ENCODE measurements around the gene MAP1LC3B. TPM values are rescaled to one million over a fixed set of nuclear protein-coding genes. Genes with fewer than 3 reads are reported as not detected.
A peak's percentile ranks its signal among the peaks of the same experiment; 100 is the strongest.
"Not testable (repeated sequence)": the region's sequence is repeated elsewhere in the genome, so short reads cannot be mapped to it uniquely, and the experiment has no call there.

MAP1LC3B gene
- total RNA-seq, 1 donor from 2014 or later: 37.9 TPM

- Mint-ChIP-seq H3K4me1 (peaks cover 8% of the 10 kb centered on the region), H3K27me3 (ENCODE audit: low read depth) (no peaks in the 10 kb centered on the region), H3K36me3 (ENCODE audit: low read depth) (peaks cover 2% of the 10 kb centered on the region), H3K9me3 (no peaks in the 10 kb centered on the region), H3K4me3 (no peak overlapping the region), H3K27ac (ENCODE audit: unreplicated experiment) (no peak overlapping the region)
- TF ChIP-seq CTCF (conservative IDR thresholded peaks at IDR 0.05): no peak
- no peak for DNase-seq (ENCODE audit: low read depth, low spot score)
Observed at GRCh38 chr16:87361916-87362619, 30.1 kb upstream of the MAP1LC3B start.

- not testable (repeated sequence) for H3K4me3 Mint-ChIP-seq; H3K27ac Mint-ChIP-seq (ENCODE audit: unreplicated experiment); H3K9me3 Mint-ChIP-seq
Observed at GRCh38 chr16:87362828-87363559, 29.1 kb upstream of the MAP1LC3B start.

GRCh38 chr16:87363771-87364455 is 28.2 kb upstream of the MAP1LC3B start:
- peak overlapping the region; percentile 64 for H3K27ac Mint-ChIP-seq (ENCODE audit: unreplicated experiment)
- H3K4me3 Mint-ChIP-seq: no peak overlapping the region
- no peak for TF ChIP-seq CTCF (conservative IDR thresholded peaks at IDR 0.05)
- H3K27me3 Mint-ChIP-seq (ENCODE audit: low read depth): no peaks in the 10 kb centered on the region
- no peak for DNase-seq (ENCODE audit: low read depth, low spot score)
- peaks cover 18% of the 10 kb centered on the region for H3K4me1 Mint-ChIP-seq
- no peaks in the 10 kb centered on the region for H3K36me3 Mint-ChIP-seq (ENCODE audit: low read depth)
- H3K9me3 Mint-ChIP-seq: no peaks in the 10 kb centered on the region

More at GRCh38 chr16:87362828-87363559, 29.1 kb upstream of the MAP1LC3B start:
- not testable (repeated sequence) for H3K27me3 Mint-ChIP-seq (ENCODE audit: low read depth); DNase-seq (ENCODE audit: low read depth, low spot score); H3K36me3 Mint-ChIP-seq (ENCODE audit: low read depth)
- peaks cover 13% of the 10 kb centered on the region for H3K4me1 Mint-ChIP-seq

GRCh38 chr16:87365021-87365713 is 27.0 kb upstream of the MAP1LC3B start:
- no peak overlapping the region for H3K27ac Mint-ChIP-seq (ENCODE audit: unreplicated experiment)
- H3K9me3 Mint-ChIP-seq: no peaks in the 10 kb centered on the region
- H3K36me3 Mint-ChIP-seq (ENCODE audit: low read depth): no peaks in the 10 kb centered on the region
- peaks cover 23% of the 10 kb centered on the region for H3K4me1 Mint-ChIP-seq
- H3K27me3 Mint-ChIP-seq (ENCODE audit: low read depth): no peaks in the 10 kb centered on the region
- DNase-seq (ENCODE audit: low read depth, low spot score): no peak
- H3K4me3 Mint-ChIP-seq: no peak overlapping the region
- no peak for TF ChIP-seq CTCF (conservative IDR thresholded peaks at IDR 0.05)

- H3K9me3 Mint-ChIP-seq: no peaks in the 10 kb centered on the region
- H3K4me1 Mint-ChIP-seq: peaks cover 29% of the 10 kb centered on the region
- no peak for TF ChIP-seq CTCF (conservative IDR thresholded peaks at IDR 0.05)
- H3K27me3 Mint-ChIP-seq (ENCODE audit: low read depth): no peaks in the 10 kb centered on the region
- no peak overlapping the region for H3K27ac Mint-ChIP-seq (ENCODE audit: unreplicated experiment)
- no peak overlapping the region for H3K4me3 Mint-ChIP-seq
- DNase-seq (ENCODE audit: low read depth, low spot score): no peak
- no peaks in the 10 kb centered on the region for H3K36me3 Mint-ChIP-seq (ENCODE audit: low read depth)
Observed at GRCh38 chr16:87366288-87366687, 25.8 kb upstream of the MAP1LC3B start.

All from neural crest cell (in vitro differentiated cells).